ENCODE data around the gene PTEN.

DNA sequence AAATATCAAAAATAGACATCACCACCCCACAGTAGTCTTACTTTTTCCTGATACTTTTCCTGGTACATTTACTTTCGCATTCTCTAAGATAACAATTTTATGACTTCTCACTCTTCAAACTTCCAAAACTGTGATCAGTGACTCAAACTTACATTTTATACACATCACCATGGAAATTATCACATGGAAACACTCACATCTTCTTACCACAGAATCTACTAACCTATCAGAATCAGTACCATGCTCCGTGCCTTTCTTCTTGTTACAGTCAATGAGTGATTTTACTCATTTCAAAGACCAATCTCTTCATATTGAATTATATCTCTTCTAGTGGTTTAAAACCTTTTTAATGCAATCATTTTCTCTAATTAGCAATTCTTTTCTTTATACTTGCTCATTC lies 120.3 kb downstream of the PTEN start:
- TF ChIP-seq, protein P1, sequence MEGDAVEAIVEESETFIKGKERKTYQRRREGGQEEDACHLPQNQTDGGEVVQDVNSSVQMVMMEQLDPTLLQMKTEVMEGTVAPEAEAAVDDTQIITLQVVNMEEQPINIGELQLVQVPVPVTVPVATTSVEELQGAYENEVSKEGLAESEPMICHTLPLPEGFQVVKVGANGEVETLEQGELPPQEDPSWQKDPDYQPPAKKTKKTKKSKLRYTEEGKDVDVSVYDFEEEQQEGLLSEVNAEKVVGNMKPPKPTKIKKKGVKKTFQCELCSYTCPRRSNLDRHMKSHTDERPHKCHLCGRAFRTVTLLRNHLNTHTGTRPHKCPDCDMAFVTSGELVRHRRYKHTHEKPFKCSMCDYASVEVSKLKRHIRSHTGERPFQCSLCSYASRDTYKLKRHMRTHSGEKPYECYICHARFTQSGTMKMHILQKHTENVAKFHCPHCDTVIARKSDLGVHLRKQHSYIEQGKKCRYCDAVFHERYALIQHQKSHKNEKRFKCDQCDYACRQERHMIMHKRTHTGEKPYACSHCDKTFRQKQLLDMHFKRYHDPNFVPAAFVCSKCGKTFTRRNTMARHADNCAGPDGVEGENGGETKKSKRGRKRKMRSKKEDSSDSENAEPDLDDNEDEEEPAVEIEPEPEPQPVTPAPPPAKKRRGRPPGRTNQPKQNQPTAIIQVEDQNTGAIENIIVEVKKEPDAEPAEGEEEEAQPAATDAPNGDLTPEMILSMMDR (IDR thresholded peaks at IDR 0.05), result no peak
- no peak for TF ChIP-seq POLR2A (IDR thresholded peaks at IDR 0.05)
